ENCODE data around the gene LENG1.

LENG1 gene

DNA sequence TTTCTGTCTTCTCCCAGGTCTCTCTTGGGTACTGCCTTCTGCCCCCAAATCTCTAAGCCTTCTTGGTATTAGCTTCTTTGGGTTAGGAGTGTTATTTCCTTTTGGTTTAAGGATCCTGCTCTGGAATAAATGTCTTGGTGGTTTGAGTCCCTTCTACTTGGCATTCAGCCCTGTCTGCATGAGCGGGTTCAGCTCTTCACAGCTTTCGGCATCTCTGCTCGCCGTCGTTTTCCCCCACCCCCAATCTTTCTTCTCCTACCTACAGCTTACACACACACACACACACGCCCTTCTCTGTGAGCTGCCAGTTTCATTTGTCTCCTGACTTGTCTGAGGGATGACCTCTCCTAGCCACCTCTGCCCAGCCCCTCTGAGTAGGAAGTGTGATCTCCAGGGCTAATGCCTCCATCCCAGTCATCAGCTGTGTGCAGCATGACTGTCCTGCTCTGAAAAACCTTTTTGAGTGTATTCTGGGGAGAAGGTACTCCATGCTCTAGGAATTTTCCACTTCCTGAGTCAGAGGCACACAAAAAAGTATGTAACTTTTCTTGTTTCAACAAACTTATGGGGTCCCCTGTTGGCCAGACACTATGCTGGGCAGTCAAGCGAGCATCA is 17.2 kb downstream of the LENG1 start:
- FAIRE-seq (no peak), DNase-seq (ENCODE audit: low spot score) (no peak)

- no peak for DNase-seq (ENCODE audit: low spot score)
- no peak for FAIRE-seq
Measured at GRCh38 chr19:54141356-54141755, 18.2 kb downstream of the LENG1 start.

GRCh38 chr19:54138489-54139256 is 20.8 kb downstream of the LENG1 start:
- DNase-seq (ENCODE audit: low spot score) (no peak), FAIRE-seq (no peak)

DNA sequence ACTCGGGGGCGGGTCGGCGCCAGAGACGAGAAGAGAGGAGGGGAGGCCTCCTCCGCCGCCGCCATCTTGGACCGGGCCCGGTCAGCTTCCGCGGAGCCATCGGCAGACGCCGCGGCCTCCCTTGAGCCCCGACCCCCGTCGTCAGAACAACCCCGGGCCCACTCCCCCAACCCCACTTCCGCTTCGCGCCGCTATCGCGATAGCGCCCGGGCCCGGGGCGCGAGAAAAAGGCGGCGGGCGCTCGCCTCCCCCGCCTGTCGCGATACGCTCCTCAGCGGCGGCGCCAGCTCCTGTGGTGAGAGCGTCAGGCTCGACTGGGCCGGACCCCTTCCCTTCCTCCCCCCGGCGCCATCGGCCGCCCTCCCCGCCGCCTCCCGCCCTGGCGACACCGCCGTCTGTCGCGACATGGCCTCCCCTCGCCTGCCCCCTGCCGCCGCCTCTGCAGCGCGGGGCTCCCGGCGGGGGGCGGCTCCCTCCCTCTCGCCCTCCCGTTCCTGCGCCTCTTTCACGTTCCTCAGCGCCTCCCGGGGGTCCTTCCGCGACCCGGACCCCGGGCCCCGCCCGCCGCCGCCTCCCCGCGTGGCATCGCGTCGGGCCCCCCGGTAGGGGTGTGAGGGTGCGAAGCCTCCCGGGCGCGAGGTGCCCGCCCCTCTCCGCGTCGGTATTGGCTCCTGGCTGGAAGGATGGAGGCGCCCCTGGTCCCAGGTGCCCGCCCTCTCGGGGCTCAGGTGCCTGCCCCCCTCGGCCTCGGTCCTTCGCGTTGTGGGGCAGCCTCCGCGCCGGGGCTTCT is 21.6 kb downstream of the LENG1 start, which contains the start of gene CNOT3:
Gene CNOT3, plus strand, starts transcription at position 64 of the 790 bp plus-strand sequence. CDS start 5,217 bp downstream, outside the sequence.
- DNase-seq (ENCODE audit: low spot score): peak; percentile 28
- no peak for FAIRE-seq

GRCh38 chr19:54136864-54137698 is 22.4 kb downstream of the LENG1 start:
- FAIRE-seq: peak; percentile 93
- DNase-seq (ENCODE audit: low spot score): peak; percentile 96

- no peak for FAIRE-seq
- peak; percentile 16 for DNase-seq (ENCODE audit: low spot score)
Measured at GRCh38 chr19:54136086-54136863, 23.2 kb downstream of the LENG1 start.

DNA sequence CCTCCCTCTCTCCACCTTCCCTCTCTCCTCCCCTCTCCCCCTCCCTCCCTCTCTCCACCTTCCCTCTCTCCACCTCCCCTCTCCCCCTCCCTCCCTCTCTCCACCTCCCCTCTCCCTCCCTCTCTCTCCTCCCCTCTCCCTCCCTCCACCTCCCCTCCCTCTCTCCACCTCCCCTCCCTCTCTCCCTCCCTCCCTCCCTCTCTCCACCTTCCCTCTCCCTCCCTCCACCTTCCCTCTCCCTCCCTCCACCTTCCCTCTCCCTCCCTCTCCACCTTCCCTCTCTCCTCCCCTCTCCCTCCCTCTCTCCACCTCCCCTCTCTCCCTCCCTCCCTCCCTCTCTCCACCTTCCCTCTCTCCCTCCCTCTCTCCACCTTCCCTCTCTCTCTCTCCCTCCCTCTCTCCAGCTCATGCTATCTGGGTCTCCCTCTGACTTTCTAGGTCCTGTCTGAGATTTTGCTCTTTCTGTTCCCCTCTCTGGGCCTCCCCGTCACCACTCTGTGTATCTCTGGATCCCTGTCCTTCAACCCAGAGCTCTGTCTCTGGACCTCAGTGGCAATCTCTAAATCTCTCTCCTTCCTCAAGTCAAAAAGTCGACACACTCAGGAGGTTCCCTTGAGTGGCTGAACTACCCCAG is 25.4 kb downstream of the LENG1 start:
- FAIRE-seq (no peak), DNase-seq (ENCODE audit: low spot score) (no peak)

DNA sequence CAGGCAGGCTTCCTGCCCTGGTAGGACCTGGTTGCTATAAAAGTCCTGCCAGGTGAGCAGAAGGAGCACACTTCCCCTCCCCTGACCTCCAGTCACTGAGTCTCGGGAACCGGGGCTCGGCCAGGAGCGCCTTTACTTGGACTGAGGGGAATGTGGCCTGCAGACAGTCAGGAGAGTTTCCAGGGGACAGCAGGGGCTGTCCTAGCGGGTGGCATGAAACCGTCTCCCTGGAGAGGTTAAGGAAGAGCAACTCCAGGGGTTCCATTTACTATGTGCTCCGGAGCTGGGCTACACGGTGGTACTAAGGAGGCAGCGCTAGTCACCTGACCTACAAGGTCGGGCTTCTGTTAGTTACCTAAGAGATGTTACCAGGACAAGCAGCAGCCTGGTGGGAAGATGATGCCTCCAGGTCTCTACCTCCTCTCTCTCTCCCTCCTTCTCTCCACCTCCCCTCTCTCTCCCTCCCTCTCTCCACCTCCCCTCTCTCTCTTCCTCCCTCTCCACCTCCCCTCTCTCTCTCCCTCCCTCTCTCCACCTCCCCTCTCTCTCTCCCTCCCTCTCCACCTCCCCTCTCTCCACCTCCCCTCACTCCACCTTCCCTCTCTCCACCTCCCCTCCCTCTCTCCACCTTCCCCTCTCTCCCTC is 26.1 kb downstream of the LENG1 start:
- FAIRE-seq (no peak), DNase-seq (ENCODE audit: low spot score) (peak; percentile 40)

DNA sequence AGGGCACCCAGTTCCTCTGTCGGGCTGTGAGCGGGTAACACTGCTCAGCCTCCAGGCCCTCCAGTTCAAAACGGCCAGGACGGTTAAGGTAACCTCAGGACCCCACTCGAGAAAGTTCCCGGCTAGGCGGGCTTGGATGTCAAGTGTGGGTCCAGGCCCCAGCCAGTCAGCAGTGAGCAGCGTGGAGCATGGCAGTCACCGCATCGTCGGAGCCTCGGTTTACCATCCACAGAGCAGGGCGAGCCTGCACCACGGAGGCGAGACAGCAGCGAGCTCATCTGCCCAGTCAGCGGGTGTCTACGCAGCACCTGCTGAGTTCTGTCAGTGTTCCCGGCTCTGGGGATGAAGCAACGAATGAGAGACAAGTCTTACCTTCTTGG is 29.9 kb downstream of the LENG1 start:
- FAIRE-seq: no peak

GRCh38 chr19:54128796-54129616 is 30.5 kb downstream of the LENG1 start:
- no peak for DNase-seq (ENCODE audit: low spot score)
- no peak for FAIRE-seq

More for the DNA sequence above, 29.9 kb downstream of the LENG1 start:
- DNase-seq (ENCODE audit: low spot score): no peak

DNA sequence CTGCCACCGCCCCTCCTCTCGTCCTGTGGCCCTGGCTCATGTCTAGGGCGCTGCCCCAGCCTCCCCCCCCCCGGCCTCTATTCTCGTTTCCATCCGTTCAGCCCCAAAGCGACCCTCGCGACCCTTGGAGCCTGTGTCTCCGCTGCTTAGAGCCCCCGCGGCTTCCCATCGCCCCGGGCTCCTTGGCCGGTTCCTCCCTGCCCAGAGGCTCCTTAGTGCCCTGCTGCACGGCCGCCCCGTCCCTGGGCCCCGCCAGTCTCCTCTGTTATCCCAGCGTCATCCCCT is 31.1 kb downstream of the LENG1 start:
- DNase-seq (ENCODE audit: low spot score) (no peak), FAIRE-seq (no peak)

DNA sequence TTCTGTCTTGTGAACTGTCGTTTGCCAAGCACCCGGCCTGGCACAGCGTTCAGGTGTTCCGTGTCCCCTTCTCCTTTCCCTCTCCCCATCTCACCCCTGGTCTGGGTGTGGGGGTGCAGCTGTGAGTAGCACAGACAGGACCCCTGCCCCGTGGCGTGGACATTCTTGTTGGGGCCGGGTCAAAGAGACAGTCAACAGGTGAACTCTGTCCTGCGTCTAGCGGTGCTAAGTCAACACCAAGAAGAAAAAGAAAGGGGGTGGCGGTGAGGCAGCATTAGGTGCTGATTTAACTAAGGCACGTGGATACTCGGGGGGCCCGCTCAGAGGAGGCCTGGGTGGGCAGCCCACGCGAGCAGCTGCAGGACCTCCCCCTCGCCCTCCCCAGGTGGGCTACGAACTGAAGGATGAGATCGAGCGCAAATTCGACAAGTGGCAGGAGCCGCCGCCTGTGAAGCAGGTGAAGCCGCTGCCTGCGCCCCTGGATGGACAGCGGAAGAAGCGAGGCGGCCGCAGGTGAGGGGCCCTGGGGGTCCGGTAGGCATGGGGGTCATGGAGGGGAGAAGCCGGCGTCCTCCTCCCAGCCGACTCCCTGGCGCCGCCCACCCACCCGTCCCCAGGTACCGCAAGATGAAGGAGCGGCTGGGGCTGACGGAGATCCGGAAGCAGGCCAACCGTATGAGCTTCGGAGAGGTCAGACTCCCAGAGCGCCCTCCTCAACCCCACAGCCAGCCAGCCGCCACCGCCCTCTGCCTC is 31.7 kb downstream of the LENG1 start:
- DNase-seq (ENCODE audit: low spot score) (no peak), FAIRE-seq (no peak)

DNA sequence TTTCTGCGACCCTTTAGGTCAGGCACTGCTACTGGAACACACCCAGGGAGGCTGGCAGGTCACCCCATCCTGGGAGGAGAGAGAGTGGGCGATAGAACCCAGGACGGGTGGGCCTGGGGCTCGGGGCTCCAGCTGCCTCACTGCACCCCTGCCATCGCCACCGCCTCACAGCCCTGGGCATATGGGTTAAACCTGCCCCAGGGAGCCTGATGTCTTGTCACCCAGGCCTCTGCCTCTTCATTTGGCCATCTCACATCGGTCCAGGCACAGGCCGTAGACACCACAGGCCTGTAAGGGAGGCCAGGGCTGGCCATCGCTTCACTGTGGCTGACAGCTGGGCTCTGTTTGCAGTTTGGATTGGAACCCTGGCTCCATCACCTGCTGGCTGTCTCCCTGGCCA is 33.8 kb downstream of the LENG1 start:
- no peak for FAIRE-seq

DNA sequence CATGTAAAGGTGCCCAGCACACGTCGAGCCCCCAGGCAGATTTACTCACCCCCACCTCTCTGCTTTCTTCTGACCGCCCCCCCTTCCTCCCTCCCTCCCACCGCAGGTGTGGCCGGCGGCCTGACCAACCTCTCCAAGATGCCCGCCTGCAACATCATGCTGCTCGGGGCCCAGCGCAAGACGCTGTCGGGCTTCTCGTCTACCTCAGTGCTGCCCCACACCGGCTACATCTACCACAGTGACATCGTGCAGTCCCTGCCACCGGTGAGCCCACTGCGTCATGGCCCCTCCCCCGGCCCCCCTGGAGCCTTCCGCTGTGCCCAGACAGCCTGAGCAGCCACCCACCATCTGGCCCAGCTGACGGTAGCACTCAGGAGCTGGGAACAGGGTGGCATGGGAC is 35.1 kb downstream of the LENG1 start:
- FAIRE-seq (no peak), DNase-seq (ENCODE audit: low spot score) (no peak)

More for the DNA sequence above, 33.8 kb downstream of the LENG1 start:
- no peak for DNase-seq (ENCODE audit: low spot score)

DNA sequence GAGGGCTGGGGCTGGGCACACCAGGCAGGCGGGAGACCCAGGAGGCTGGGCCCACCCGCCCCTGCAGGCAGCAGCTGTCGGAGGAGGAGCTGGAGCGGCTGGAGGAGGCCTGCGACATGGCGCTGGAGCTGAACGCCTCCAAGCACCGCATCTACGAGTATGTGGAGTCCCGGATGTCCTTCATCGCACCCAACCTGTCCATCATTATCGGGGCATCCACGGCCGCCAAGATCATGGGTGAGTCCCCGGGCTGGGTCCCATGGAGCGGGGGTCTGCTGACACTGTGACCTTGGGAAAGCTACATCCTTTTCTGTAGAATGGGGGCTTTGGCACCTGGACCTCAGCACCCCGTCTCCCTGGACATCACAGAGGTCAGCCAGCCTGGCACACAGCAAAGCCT is 35.8 kb downstream of the LENG1 start:
- no peak for DNase-seq (ENCODE audit: low spot score)
- no peak for FAIRE-seq

- DNase-seq (ENCODE audit: low spot score) (no peak), FAIRE-seq (no peak)
Measured at GRCh38 chr19:54121259-54121658, 38.3 kb downstream of the LENG1 start.

GRCh38 chr19:54115109-54116063 is 44.1 kb downstream of the LENG1 start, which contains the start of the genes PRPF31 and TFPT:
Gene PRPF31, plus strand, starts transcription at chr19:54115754. Its CDS starts 2,525 bp downstream, at chr19:54118279.
Gene TFPT, minus strand, starts transcription at chr19:54115657. Its CDS starts 388 bp downstream, at chr19:54115269.
- FAIRE-seq (peak; percentile 91), DNase-seq (ENCODE audit: low spot score) (peak; percentile 94)
